Keratinocyte (primary cell): ENCODE measurements around the gene LGALS13.

Experiments
- EZH2 ChIP-seq: IDR thresholded peaks from one replicate; pipeline ENCODE4 v1.6.1; 2012; ENCODE audit warnings: inconsistent platforms, mild to moderate bottlenecking, low read length, moderate library complexity
- TF ChIP-seq, protein P1 (sequence below), 3 experiments: IDR thresholded peaks in 1 of 3; conservative IDR thresholded peaks in 1 of 3; optimal IDR thresholded peaks in 1 of 3; 2 replicates in 2 of 3; 3 replicates in 1 of 3; pipeline versions ENCODE3 to v1.5.1; 2011; ENCODE audit warnings: low read length in 3 of 3, mild to moderate bottlenecking in 3 of 3, moderate library complexity in 2 of 3, control low read depth in 1 of 3, inconsistent platforms in 1 of 3; ENCODE audit not compliant: insufficient read depth in 2 of 3; ENCODE audit errors: extremely low read depth in 1 of 3

DNA sequence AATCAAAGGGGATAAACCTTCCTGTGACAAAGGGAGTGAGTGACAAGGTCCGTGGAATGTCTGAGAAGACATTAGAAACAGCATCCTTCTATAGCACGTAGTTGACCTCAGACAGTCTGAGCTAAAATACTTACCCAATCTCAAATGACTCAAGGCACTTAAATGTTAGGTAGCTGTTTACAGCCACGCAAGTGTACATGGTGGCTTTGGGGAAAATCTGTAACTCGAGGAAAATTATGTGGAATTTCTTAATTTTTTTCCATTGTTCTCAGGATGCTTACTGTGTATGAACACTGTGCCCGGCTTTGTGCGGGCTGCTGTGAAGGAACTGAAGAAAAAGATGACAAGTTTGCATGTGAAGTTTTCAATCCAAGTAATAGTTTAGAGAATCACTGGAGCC, 5.2 kb downstream of the LGALS13 start:
- TF ChIP-seq, protein P1, sequence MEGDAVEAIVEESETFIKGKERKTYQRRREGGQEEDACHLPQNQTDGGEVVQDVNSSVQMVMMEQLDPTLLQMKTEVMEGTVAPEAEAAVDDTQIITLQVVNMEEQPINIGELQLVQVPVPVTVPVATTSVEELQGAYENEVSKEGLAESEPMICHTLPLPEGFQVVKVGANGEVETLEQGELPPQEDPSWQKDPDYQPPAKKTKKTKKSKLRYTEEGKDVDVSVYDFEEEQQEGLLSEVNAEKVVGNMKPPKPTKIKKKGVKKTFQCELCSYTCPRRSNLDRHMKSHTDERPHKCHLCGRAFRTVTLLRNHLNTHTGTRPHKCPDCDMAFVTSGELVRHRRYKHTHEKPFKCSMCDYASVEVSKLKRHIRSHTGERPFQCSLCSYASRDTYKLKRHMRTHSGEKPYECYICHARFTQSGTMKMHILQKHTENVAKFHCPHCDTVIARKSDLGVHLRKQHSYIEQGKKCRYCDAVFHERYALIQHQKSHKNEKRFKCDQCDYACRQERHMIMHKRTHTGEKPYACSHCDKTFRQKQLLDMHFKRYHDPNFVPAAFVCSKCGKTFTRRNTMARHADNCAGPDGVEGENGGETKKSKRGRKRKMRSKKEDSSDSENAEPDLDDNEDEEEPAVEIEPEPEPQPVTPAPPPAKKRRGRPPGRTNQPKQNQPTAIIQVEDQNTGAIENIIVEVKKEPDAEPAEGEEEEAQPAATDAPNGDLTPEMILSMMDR (optimal IDR thresholded peaks at IDR 0.05 in 1 of 3, IDR thresholded peaks at IDR 0.05 in 1 of 3, conservative IDR thresholded peaks at IDR 0.05 in 1 of 3; ENCODE audit: extremely low read depth in 1 of 3, insufficient read depth in 2 of 3, low read length in 3 of 3): no peak
- no peak for TF ChIP-seq EZH2
